NT2/D1 (cell line): ENCODE results near the gene PAK3.

Experiments
- SUZ12 ChIP-seq: IDR thresholded peaks from 2 replicates; pipeline ENCODE4 v1.6.1; 2011; ENCODE audit not compliant: insufficient read length, insufficient read depth; ENCODE audit errors: extremely low read depth
- YY1 ChIP-seq: IDR thresholded peaks from 2 replicates; pipeline ENCODE4 v1.6.1; 2011; ENCODE audit not compliant: insufficient read length, insufficient read depth

DNA sequence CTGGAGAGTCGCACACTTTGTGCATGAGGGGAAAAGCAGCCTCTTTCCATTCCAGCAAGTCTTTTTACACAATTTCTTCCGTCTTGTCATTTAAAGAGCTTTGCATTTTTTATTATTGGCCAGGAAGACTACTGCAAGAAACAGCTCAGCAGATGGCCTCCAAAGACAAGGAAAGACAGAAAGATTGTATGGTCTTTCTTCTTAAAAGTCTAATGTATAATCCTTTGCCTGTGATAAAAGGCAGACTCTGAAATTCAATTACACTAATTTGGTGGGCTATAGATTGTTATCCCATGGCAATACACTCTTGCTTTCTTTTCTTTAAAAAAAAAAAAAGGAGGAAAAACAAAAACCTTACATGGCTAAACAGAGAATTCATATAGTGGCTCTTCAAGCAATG, 168.4 kb downstream of the PAK3 start:
- TF ChIP-seq YY1 (no peak), SUZ12 (no peak)
